Measurements from ENCODE around the gene SPATA31D3. TPM values are rescaled to one million over a fixed set of nuclear protein-coding genes. Genes with fewer than 3 reads are reported as not detected.
"Not testable (repeated sequence)": the region's sequence is repeated elsewhere in the genome, so short reads cannot be mapped to it uniquely, and the experiment has no call there.

The SPATA31D3 gene
- polyA plus RNA-seq, 3 donors: not detected

DNA sequence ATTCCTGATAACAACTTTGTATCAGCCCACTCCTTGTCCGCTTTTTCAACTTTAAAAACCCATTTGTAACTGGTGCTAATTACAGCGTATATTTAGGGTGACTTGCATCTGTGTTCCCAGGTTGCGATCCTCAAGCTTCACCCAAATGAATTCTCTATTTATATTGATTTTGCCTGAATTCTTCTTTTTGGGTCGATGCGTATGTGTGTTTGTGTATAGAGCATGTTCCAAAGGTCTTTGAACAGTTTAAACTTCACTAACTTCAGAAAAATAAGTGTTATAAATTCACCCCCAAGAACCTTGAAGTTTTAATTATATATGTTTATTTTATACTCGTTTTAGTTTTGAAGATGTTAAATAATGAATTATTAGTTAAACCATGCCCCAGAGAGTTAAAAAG lies 31.2 kb upstream of the SPATA31D3 start:
- Histone ChIP-seq H2AFZ (ENCODE audit: insufficient read depth, low read depth, low read length, poor library complexity, severe bottlenecking) (no peak overlapping the region), H3K36me3 (replicated peaks in 1 of 2; ENCODE audit: control insufficient read depth in 1 of 2, insufficient read depth in 2 of 2, low read length in 2 of 2) (no peaks in the 10 kb centered on the region), H3K27me3 (ENCODE audit: control insufficient read depth in 2 of 2, insufficient read depth in 2 of 2, low read length in 2 of 2) (no peaks in the 10 kb centered on the region), H3K9ac (ENCODE audit: insufficient read depth, low read length, poor library complexity, severe bottlenecking) (no peak overlapping the region), H3K79me2 (ENCODE audit: insufficient read depth, low read length) (no peaks in the 10 kb centered on the region), H3K9me3 (replicated peaks in 1 of 2; ENCODE audit: control insufficient read depth in 1 of 2, insufficient read depth in 1 of 2, low read length in 2 of 2) (peaks cover 0 to 5% of the 10 kb centered on the region in 2 donors), H3K4me2 (replicated peaks; ENCODE audit: extremely low read depth, low read length, poor library complexity, severe bottlenecking) (no peak overlapping the region), H3K4me3 (replicated peaks in 1 of 3; ENCODE audit: low read depth in 2 of 3, low read length in 3 of 3) (no peak overlapping the region), H3K27ac (ENCODE audit: low read depth in 1 of 2, low read length in 2 of 2) (no peak overlapping the region), H3K4me1 (ENCODE audit: control insufficient read depth in 1 of 2, insufficient read depth in 2 of 2, low read length in 2 of 2) (no peaks in the 10 kb centered on the region), H4K20me1 (ENCODE audit: insufficient read depth, low read length) (no peaks in the 10 kb centered on the region)
- Mint-ChIP-seq H3K27ac (no peak overlapping the region), H3K36me3 (no peaks in the 10 kb centered on the region), H3K9me3 (peaks cover 2 to 11% (median 8%) of the 10 kb centered on the region in 7 donors), H3K27me3 (ENCODE audit: low read depth in 3 of 3) (peaks cover 0 to 2% (median 1%) of the 10 kb centered on the region in 3 donors), H3K4me3 (no peak overlapping the region), H3K4me1 (no peaks in the 10 kb centered on the region)
- DNase-seq: no peak
- TF ChIP-seq, protein P1, sequence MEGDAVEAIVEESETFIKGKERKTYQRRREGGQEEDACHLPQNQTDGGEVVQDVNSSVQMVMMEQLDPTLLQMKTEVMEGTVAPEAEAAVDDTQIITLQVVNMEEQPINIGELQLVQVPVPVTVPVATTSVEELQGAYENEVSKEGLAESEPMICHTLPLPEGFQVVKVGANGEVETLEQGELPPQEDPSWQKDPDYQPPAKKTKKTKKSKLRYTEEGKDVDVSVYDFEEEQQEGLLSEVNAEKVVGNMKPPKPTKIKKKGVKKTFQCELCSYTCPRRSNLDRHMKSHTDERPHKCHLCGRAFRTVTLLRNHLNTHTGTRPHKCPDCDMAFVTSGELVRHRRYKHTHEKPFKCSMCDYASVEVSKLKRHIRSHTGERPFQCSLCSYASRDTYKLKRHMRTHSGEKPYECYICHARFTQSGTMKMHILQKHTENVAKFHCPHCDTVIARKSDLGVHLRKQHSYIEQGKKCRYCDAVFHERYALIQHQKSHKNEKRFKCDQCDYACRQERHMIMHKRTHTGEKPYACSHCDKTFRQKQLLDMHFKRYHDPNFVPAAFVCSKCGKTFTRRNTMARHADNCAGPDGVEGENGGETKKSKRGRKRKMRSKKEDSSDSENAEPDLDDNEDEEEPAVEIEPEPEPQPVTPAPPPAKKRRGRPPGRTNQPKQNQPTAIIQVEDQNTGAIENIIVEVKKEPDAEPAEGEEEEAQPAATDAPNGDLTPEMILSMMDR (IDR thresholded peaks at IDR 0.05): no peak
- intact Hi-C loops (cut with micrococcal nuclease): no loop called here
- no CpG with 5 or more reads among the region's 6 CpGs for WGBS (ENCODE audit: insufficient coverage)

- Histone ChIP-seq H3K79me2 (ENCODE audit: insufficient read depth, low read length) (no peaks in the 10 kb centered on the region), H3K9ac (ENCODE audit: insufficient read depth, low read length, poor library complexity, severe bottlenecking) (no peak overlapping the region), H3K27me3 (ENCODE audit: control insufficient read depth in 2 of 2, insufficient read depth in 2 of 2, low read length in 2 of 2) (no peaks in the 10 kb centered on the region), H3K36me3 (replicated peaks in 1 of 2; ENCODE audit: control insufficient read depth in 1 of 2, insufficient read depth in 2 of 2, low read length in 2 of 2) (no peaks in the 10 kb centered on the region), H2AFZ (ENCODE audit: insufficient read depth, low read depth, low read length, poor library complexity, severe bottlenecking) (no peak overlapping the region), H3K4me3 (replicated peaks in 1 of 3; ENCODE audit: low read depth in 2 of 3, low read length in 3 of 3) (no peak overlapping the region), H4K20me1 (ENCODE audit: insufficient read depth, low read length) (no peaks in the 10 kb centered on the region), H3K4me2 (replicated peaks; ENCODE audit: extremely low read depth, low read length, poor library complexity, severe bottlenecking) (no peak overlapping the region), H3K9me3 (replicated peaks in 1 of 2; ENCODE audit: control insufficient read depth in 1 of 2, insufficient read depth in 1 of 2, low read length in 2 of 2) (peaks cover 0 to 5% of the 10 kb centered on the region in 2 donors), H3K4me1 (ENCODE audit: control insufficient read depth in 1 of 2, insufficient read depth in 2 of 2, low read length in 2 of 2) (no peaks in the 10 kb centered on the region), H3K27ac (ENCODE audit: low read depth in 1 of 2, low read length in 2 of 2) (no peak overlapping the region)
- Mint-ChIP-seq H3K4me1 (no peaks in the 10 kb centered on the region), H3K27me3 (ENCODE audit: low read depth in 3 of 3) (peaks cover 0 to 1% (median 1%) of the 10 kb centered on the region in 3 donors), H3K36me3 (no peaks in the 10 kb centered on the region), H3K27ac (no peak overlapping the region), H3K9me3 (peaks cover 2 to 16% (median 8%) of the 10 kb centered on the region in 7 donors), H3K4me3 (no peak overlapping the region)
- intact Hi-C loops (cut with micrococcal nuclease): no loop called here
- no peak for DNase-seq
- WGBS (ENCODE audit: insufficient coverage): 93% methylated on average over 5 of the region's 5 CpGs
- TF ChIP-seq, protein P1 (IDR thresholded peaks at IDR 0.05): no peak
Measured at GRCh38 chr9:81915801-81916505, 27.3 kb upstream of the SPATA31D3 start.

DNA sequence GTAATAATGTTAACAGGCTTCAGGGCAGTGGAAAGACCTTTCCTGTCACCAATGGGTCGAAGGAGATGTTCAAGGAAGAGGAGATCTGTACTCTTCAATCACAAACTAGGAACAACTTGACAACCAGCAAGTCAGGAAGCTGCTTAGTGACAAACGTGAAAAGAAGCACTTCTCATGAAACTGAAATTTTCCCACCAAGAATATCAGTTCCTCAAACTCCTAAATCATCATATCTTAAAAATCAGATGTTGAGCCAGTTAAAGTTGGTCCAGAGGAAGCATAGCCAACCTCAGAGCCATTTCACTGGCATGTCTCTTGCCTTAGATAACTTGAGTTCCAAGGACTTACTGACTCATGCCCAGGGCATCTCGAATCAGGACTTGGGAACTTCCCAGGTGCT lies 24.8 kb upstream of the SPATA31D3 start:
- WGBS (ENCODE audit: insufficient coverage): no CpG with 5 or more reads among the region's 3 CpGs
- H3K9ac ChIP-seq (ENCODE audit: insufficient read depth, low read length, poor library complexity, severe bottlenecking); intact Hi-C loops (cut with micrococcal nuclease); H3K27me3 ChIP-seq (ENCODE audit: control insufficient read depth in 2 of 2, insufficient read depth in 2 of 2, low read length in 2 of 2); H4K20me1 ChIP-seq (ENCODE audit: insufficient read depth, low read length); H3K4me1 Mint-ChIP-seq; H3K4me3 ChIP-seq (replicated peaks in 1 of 3; ENCODE audit: low read depth in 2 of 3, low read length in 3 of 3); H3K27ac Mint-ChIP-seq; H2AFZ ChIP-seq (ENCODE audit: insufficient read depth, low read depth, low read length, poor library complexity, severe bottlenecking); H3K79me2 ChIP-seq (ENCODE audit: insufficient read depth, low read length); H3K27ac ChIP-seq (ENCODE audit: low read depth in 1 of 2, low read length in 2 of 2); H3K27me3 Mint-ChIP-seq (ENCODE audit: low read depth in 3 of 3); H3K4me1 ChIP-seq (ENCODE audit: control insufficient read depth in 1 of 2, insufficient read depth in 2 of 2, low read length in 2 of 2); H3K4me2 ChIP-seq (replicated peaks; ENCODE audit: extremely low read depth, low read length, poor library complexity, severe bottlenecking); DNase-seq; H3K9me3 ChIP-seq (replicated peaks in 1 of 2; ENCODE audit: control insufficient read depth in 1 of 2, insufficient read depth in 1 of 2, low read length in 2 of 2); H3K36me3 Mint-ChIP-seq; H3K36me3 ChIP-seq (replicated peaks in 1 of 2; ENCODE audit: control insufficient read depth in 1 of 2, insufficient read depth in 2 of 2, low read length in 2 of 2); H3K4me3 Mint-ChIP-seq: not testable (repeated sequence)
- peaks cover 2 to 16% (median 8%) of the 10 kb centered on the region in 7 donors for H3K9me3 Mint-ChIP-seq
